Measurements from ENCODE around the gene IFNAR1. TPM values are rescaled to one million over a fixed set of nuclear protein-coding genes. Genes with fewer than 3 reads are reported as not detected.

IFNAR1 gene
- total and polyA plus RNA-seq, 2 donors (not counting 3 experiments of a cell fraction or from before 2014, with no cell fraction given) = 16.2 to 47.8 TPM

DNA sequence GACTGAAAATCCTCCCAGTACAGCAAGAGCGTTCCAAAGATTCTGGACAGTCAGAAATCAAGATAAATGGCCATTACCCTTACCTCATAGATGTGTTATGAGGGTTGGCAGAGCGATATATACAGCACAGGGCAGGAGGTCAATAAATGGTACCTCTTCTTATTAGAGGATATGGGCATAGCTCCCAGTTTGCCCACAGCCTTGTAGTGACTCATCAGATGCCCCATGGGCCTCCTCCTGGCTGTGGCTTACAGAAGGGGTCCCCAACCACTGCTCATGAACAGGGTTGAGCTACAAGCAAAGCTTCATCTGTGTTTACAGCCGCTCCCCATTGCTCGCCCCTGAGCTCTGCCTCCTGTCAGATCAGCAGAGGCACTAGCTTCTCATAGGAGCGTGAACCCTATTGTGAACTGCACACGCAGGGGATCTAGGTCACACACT is 71.1 kb downstream of the IFNAR1 start:
- H3K79me2 ChIP-seq (ENCODE audit: control insufficient read depth, insufficient read depth, low read length) = no peaks in the 10 kb centered on the region
- TF ChIP-seq MYC (IDR thresholded peaks at IDR 0.05; ENCODE audit: low read depth, low read length) = no peak
- no peak for TF ChIP-seq EZH2 (IDR thresholded peaks at IDR 0.05; ENCODE audit: borderline replicate concordance, low read depth, low read length, severe bottlenecking)
- TF ChIP-seq POLR2AphosphoS5 (IDR thresholded peaks at IDR 0.05; ENCODE audit: insufficient read depth, low read depth, low read length) = no peak
- TF ChIP-seq, protein P1, sequence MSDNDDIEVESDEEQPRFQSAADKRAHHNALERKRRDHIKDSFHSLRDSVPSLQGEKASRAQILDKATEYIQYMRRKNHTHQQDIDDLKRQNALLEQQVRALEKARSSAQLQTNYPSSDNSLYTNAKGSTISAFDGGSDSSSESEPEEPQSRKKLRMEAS (IDR thresholded peaks at IDR 0.05; ENCODE audit: insufficient read depth, insufficient read length) = no peak
- no peak for TF ChIP-seq JUN (IDR thresholded peaks at IDR 0.05; ENCODE audit: borderline replicate concordance, insufficient read depth, insufficient read length, low read depth)
- TF ChIP-seq, protein P2, sequence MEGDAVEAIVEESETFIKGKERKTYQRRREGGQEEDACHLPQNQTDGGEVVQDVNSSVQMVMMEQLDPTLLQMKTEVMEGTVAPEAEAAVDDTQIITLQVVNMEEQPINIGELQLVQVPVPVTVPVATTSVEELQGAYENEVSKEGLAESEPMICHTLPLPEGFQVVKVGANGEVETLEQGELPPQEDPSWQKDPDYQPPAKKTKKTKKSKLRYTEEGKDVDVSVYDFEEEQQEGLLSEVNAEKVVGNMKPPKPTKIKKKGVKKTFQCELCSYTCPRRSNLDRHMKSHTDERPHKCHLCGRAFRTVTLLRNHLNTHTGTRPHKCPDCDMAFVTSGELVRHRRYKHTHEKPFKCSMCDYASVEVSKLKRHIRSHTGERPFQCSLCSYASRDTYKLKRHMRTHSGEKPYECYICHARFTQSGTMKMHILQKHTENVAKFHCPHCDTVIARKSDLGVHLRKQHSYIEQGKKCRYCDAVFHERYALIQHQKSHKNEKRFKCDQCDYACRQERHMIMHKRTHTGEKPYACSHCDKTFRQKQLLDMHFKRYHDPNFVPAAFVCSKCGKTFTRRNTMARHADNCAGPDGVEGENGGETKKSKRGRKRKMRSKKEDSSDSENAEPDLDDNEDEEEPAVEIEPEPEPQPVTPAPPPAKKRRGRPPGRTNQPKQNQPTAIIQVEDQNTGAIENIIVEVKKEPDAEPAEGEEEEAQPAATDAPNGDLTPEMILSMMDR (IDR thresholded peaks at IDR 0.05; ENCODE audit: extremely low read depth in 1 of 2, insufficient read depth in 1 of 2, low read depth in 1 of 2, low read length in 2 of 2) = no peak
- no peak for TF ChIP-seq POLR2A (IDR thresholded peaks at IDR 0.05; ENCODE audit: low read depth, low read length)
- no peak for TF ChIP-seq GATA2 (IDR thresholded peaks at IDR 0.05; ENCODE audit: insufficient read depth, insufficient read length, low read depth, low read length)
- TF ChIP-seq FOS (IDR thresholded peaks at IDR 0.05; ENCODE audit: borderline replicate concordance, insufficient read depth, low read length) = no peak
- ChIA-PET CTCF (interaction anchor here (1.1 to 2.0 kb wide), 4 partner anchors 9 to 199 kb away, joined by 4 to 7 read pairs (median 4); no protein-coding TSS in a partner anchor), POLR2A (no interaction called here)
- H2AFZ ChIP-seq (ENCODE audit: low read depth, low read length) = no peak overlapping the region
- BruUV-seq (replicated peaks) = no TSS peak
- FAIRE-seq = no peak
- DNase-seq (ENCODE audit: low read depth, low spot score) = no peak
- no peaks in the 10 kb centered on the region for H4K20me1 ChIP-seq (replicated peaks; ENCODE audit: control insufficient read depth, extremely low read depth, insufficient read depth, low read length)
- H3K36me3 ChIP-seq (ENCODE audit: control insufficient read depth in 2 of 2, extremely low read depth in 1 of 2, insufficient read depth in 2 of 2, low read length in 2 of 2) = no peaks in the 10 kb centered on the region
- H3K27ac ChIP-seq (ENCODE audit: insufficient read depth, low read depth, low read length) = no peak overlapping the region
- no peak overlapping the region for H3K4me2 ChIP-seq (ENCODE audit: insufficient read depth, low read length)
- no peaks in the 10 kb centered on the region for H3K9me3 ChIP-seq (replicated peaks; ENCODE audit: control insufficient read depth, insufficient read depth, low read length)
- H3K9ac ChIP-seq (replicated peaks; ENCODE audit: extremely low read depth, insufficient read depth, low read length) = no peak overlapping the region
- no peak overlapping the region for H3K4me3 ChIP-seq (replicated peaks in 1 of 3; ENCODE audit: insufficient read depth in 1 of 3, low read depth in 1 of 3, low read length in 3 of 3)
- dilution Hi-C loops (cut with MboI; ENCODE audit: extremely low pct_ligation_motif_present, low sequenced_read_pairs) (no loop called here), intact Hi-C loops (cut with micrococcal nuclease) (no loop called here)
- peaks cover 1% of the 10 kb centered on the region for H3K4me1 ChIP-seq (ENCODE audit: control insufficient read depth, extremely low read depth, insufficient read depth, low read length)
- H3K27me3 ChIP-seq (ENCODE audit: control insufficient read depth in 2 of 2, insufficient read depth in 2 of 2, low read length in 2 of 2) = no peaks in the 10 kb centered on the region
- no peaks in the 10 kb centered on the region for H3K9me1 ChIP-seq (replicated peaks; ENCODE audit: control insufficient read depth, extremely low read depth, insufficient read depth, low read length)
